Measurements from ENCODE around the gene TSPAN2. TPM values are rescaled to one million over a fixed set of nuclear protein-coding genes. Genes with fewer than 3 reads are reported as not detected.

TSPAN2 gene
- total RNA-seq, 1 donor from 2014 or later = 22.0 TPM

GRCh38 chr1:115113766-115114165, 24.5 kb upstream of the TSPAN2 start:
- DNase-seq (ENCODE audit: low spot score) = no peak

DNA sequence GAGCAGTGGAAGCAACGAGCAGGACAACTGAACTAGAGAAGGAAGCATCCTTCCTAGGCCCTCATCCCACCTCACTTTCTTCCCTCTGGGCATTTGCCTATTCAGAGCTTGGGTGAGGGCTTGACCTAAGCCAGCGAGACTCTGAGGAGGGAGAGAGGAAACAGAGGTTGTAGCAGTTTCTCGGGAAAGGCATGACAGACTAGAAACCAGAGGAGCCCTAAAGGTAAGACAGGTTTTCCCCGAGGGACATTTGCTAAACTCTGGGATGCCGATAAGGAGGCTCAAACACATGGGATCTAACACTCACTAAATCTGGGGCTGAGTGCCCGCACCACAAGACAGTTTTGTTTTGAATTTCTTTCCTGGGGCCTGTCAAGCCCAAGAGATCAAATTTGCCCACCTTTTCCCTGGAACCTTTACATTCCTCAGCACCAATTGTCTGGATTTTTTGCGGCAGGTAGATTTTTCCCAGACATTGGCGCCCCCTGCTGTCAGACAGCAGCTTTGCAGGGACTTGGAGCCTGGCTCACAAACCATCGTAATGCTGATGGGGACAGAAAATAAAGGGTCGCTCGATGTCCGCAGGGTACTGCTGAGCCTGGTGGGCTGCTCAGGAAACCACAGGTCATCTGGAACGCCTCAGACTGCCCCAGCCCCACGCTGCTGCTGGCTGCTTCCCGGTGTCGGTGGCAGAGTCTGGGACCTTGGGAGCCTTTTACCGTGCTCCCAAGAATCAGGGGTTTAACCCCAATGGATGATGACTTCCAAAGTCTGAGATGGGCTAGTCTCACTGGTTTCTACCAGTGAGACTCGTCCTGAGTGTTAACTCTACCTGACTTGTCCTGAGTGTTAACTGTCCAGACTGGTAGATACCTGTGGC, 23.4 kb upstream of the TSPAN2 start:
- no peak for DNase-seq (ENCODE audit: low spot score)

GRCh38 chr1:115107516-115108260, 18.4 kb upstream of the TSPAN2 start:
- DNase-seq (ENCODE audit: low spot score) = no peak

GRCh38 chr1:115105831-115106230, 16.5 kb upstream of the TSPAN2 start:
- no peak for DNase-seq (ENCODE audit: low spot score)

GRCh38 chr1:115099693-115100050, 10.4 kb upstream of the TSPAN2 start:
- DNase-seq (ENCODE audit: low spot score) = no peak

GRCh38 chr1:115098979-115099692, 9.8 kb upstream of the TSPAN2 start:
- peak; percentile 72 for DNase-seq (ENCODE audit: low spot score)

DNA sequence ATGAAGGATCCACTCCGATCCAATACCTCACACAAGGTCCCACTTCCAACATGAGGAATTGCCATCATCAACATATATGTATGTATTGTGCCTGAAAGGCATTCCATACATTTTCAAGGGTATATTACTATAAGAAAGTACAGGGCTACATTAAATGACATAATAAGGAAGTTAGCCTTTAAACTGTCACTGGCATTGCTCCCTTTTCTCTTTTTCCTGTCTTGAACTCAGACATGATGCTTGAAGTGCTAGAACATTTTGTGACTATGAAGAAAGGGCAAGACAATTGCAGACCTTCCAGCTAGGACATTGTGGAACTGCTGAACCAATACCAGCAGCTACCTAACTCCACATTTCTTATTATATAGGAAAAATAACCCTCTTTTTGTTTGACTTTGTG, 2.9 kb upstream of the TSPAN2 start:
- DNase-seq (ENCODE audit: low spot score) = no peak

DNA sequence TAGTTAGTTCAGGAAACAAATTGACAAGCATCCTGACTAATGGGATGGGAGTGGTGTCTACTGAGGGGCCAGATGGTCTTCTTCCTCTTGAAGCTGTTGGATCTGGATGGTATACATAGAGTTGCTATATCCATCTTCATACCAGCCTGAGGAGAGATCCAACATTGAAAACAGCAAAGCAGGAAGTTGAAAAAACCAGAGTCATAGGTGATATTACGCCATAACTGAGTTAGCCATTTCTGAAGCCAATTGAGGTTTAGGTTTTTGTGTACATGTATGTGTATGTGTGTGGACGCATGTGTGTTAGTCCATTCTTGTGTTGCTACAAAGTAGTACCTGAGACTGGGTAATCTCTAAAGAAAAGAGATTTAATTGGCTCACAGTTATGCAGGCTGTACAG, 2.3 kb upstream of the TSPAN2 start:
- no peak for DNase-seq (ENCODE audit: low spot score)

DNA sequence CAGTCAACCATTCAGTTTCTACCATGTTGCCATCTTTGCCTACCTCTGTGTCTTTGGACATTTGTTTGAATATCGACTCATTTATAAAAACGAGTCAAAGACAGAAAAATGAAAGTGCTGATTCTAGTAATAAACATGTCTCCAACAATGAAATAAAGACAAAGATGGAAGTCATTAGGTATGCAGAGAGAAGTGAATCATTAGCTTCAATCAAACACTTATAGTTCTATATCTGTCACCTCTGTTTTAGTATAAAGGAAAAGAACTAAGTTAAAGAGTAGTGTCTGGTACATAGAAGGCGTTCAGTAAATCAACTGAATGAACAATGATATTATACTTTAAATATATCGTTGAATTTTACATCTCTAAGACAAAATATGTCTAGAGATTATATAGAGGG, 1.7 kb upstream of the TSPAN2 start:
- DNase-seq (ENCODE audit: low spot score) = no peak

DNA sequence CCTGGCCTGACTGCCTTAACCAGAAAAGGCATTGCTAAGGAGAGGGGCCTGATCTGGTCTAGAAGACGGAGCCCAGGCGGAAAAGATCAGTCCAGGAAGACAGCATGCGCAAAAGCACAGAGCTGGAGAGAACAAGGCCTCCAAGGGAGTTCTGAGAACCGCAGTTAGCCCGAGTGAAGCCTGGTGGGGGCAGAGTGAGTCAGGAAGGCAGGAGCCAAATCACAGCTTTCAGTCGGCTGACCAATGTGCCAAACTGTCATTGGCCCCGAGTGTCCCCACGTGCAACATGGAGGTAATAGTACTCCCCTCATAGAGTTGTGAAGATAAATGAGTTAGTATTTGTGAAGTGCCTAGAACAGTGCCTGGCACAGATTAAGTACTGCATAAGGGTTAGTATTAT, 1.2 kb upstream of the TSPAN2 start:
- no peak for DNase-seq (ENCODE audit: low spot score)

- DNase-seq (ENCODE audit: low spot score) = no peak
Measured at GRCh38 chr1:115090186-115090490, 835 bp upstream of the TSPAN2 start.

DNA sequence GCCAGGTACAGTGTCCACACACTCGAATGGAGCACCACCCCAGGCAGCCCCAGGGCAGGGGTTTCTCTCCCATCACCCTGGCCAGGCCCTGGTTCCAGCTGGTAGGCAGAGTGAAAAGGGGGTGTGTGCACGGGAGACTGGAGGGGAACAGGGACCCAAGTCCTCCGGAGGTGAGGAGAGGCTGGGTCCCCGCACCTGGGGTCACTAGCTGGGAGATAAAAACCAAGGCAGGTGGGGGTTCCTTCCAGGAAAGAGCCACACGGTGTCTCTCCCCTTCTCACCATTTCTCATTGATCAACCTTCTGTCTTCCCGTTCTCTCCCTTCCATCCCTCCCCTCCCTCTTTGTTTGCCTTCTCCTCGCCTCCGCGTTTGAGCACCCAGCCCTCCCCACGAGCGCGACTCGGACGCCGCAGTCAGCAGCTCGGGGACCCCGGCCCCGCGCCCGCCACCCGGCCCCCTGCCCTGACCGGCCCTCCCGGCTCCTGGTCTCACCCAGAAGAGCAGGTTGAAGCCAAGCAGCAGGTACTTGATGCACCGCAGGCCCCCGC, 358 bp downstream of the TSPAN2 start:
- DNase-seq (ENCODE audit: low spot score) = no peak

GRCh38 chr1:115088115-115088778, 1.1 kb downstream of the TSPAN2 start:
- no peak for DNase-seq (ENCODE audit: low spot score)

GRCh38 chr1:115086176-115086830, 3.0 kb downstream of the TSPAN2 start:
- no peak for DNase-seq (ENCODE audit: low spot score)

DNA sequence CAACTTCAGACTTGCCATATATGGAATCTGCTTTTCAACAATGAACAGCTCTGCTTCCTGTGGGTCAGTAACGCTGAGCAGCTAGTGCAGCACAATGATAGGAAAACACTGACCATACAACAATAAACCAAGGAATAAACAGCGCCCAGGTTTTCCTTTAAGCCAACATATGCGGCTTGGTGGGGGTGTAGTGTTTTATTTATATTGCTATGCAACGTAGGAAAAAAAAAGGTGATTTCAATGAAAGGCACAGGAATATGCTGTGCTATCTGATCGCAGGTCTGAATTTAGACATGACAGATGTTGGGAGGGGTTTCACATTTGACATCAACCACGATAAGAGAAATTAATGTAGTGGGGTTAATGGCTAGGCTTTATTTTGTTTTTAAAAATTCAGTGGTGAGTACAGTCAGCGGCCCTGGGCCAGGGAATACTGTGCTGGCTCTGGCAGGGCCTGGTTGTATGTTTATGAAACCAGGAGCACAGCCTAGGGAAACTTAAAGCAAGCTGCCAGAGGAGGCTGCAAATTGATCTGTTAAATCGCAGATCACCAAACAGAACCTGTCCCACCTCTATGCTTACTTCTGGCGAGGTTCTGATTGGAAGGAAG, 4.3 kb downstream of the TSPAN2 start:
- DNase-seq (ENCODE audit: low spot score) = no peak

DNA sequence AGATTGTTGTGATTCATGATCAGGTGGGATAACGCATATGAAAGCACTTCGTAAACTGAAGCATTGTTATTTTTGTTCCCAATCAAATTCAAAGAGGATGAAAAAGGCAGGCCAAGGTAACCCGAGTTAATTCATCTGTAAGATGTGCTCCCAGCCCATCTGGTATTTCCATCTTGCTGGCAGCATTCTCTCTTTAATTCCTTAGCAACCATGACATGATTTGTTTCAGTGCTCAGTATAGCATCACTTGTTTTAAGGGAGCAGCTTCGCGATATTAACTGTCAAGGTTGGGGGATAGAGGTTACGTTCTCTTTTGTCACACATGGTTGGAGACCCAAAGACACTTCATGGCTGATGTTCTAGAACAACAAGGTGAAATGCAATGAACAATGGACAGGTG, 6.4 kb downstream of the TSPAN2 start:
- DNase-seq (ENCODE audit: low spot score) = no peak

DNA sequence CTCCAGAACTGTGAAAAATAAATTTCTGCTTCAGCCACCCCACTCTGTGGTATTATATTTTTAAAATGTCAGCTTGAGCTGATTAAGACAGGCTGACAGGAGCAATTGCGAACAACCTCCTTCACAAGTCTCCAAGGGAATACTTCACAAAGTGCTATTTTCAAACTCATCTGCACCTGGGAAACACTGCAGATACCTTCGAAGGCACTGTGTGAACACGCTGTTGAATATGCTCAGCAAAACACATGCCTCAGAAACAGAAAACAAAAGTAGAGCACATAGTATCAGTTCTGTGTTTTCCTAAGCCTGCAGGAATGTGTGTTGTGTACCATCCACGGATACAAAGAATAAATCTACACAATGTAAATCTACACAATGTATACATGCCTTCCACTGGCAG, 10.6 kb downstream of the TSPAN2 start:
- no peak for DNase-seq (ENCODE audit: low spot score)

DNA sequence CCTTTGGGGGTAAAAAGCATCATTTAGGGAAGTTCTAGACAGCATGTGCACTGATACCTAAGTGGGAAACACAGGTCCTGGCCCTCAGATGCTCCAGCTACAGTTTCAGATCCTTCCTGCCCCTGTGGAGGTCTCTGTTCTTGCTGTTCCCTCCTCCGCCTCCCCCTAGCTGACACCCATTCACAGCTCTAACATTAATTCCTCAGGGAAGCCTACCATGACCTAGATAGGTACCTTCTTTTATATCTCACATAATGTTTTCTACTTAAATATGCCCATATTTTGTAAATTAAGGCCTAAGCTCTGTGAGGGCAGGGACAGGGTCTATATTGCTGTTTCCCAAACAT, 11.3 kb downstream of the TSPAN2 start:
- no peak for DNase-seq (ENCODE audit: low spot score)

GRCh38 chr1:115077286-115077983, 11.9 kb downstream of the TSPAN2 start:
- DNase-seq (ENCODE audit: low spot score) = no peak

GRCh38 chr1:115076384-115076915, 12.9 kb downstream of the TSPAN2 start:
- no peak for DNase-seq (ENCODE audit: low spot score)
